H9 (cell line): ENCODE results near the gene SLC6A19. TPM values are rescaled to one million over a fixed set of nuclear protein-coding genes. Genes with fewer than 3 reads are reported as not detected.

Source experiments
- DNase-seq: peaks from one replicate; pipeline ENCODE4 v3.0.0-alpha.2; 2017
- H2AFZ ChIP-seq: one replicate; pipeline ENCODE4 v1.6.1; 2013; ENCODE audit warnings: mild to moderate bottlenecking, low read length, control low read depth, moderate library complexity
- H2AK5ac ChIP-seq: 2 replicates; pipeline ENCODE4 v1.6.1; 2013; ENCODE audit warnings: low read length, control low read depth, mixed read lengths; ENCODE audit not compliant: insufficient read length
- H2BK120ac ChIP-seq: one replicate; pipeline ENCODE4 v1.6.1; 2013; ENCODE audit warnings: low read depth, mild to moderate bottlenecking, low read length, control low read depth, inconsistent platforms; ENCODE audit not compliant: poor library complexity, severe bottlenecking
- H2BK12ac ChIP-seq: 2 replicates; pipeline ENCODE4 v1.6.1; 2013; ENCODE audit warnings: low read length, control low read depth, mixed read lengths, low read depth; ENCODE audit not compliant: insufficient read length
- H2BK15ac ChIP-seq: 2 replicates; pipeline ENCODE4 v1.6.1; 2013; ENCODE audit warnings: low read depth, low read length, control low read depth
- H2BK20ac ChIP-seq: one replicate; pipeline ENCODE4 v1.6.1; 2013; ENCODE audit warnings: low read depth, mild to moderate bottlenecking, low read length, control low read depth, inconsistent platforms; ENCODE audit not compliant: poor library complexity, severe bottlenecking
- H2BK5ac ChIP-seq: 2 replicates; pipeline ENCODE4 v1.6.1; 2013; ENCODE audit warnings: low read length, control low read depth, mixed read lengths; ENCODE audit not compliant: insufficient read length
- H3K14ac ChIP-seq: 2 replicates; pipeline ENCODE4 v1.6.1; 2013; ENCODE audit warnings: low read length, control low read depth; ENCODE audit not compliant: insufficient read depth
- H3K18ac ChIP-seq: 2 replicates; pipeline ENCODE4 v1.6.1; 2013; ENCODE audit warnings: low read depth, mild to moderate bottlenecking, mixed read lengths, low read length, control low read depth; ENCODE audit not compliant: insufficient read length
- H3K23ac ChIP-seq: 2 replicates; pipeline ENCODE4 v1.6.1; 2013; ENCODE audit warnings: low read length, control low read depth, mixed read lengths, low read depth; ENCODE audit not compliant: insufficient read length
- H3K23me2 ChIP-seq: 2 replicates; pipeline ENCODE4 v1.6.1; 2013; ENCODE audit warnings: low read depth, mild to moderate bottlenecking, mixed read lengths, low read length, control low read depth; ENCODE audit not compliant: insufficient read length, poor library complexity, severe bottlenecking
- H3K27ac ChIP-seq: 2 replicates; pipeline ENCODE4 v1.5.1; 2013; ENCODE audit warnings: low read length, control low read depth, mixed read lengths, low read depth; ENCODE audit not compliant: insufficient read length
- H3K27me3 ChIP-seq: 2 replicates; pipeline ENCODE4 v1.6.1; 2013; ENCODE audit warnings: low read length, control low read depth, inconsistent platforms; ENCODE audit not compliant: insufficient read depth
- H3K4ac ChIP-seq: 2 replicates; pipeline ENCODE4 v1.6.1; 2013; ENCODE audit warnings: low read depth, mild to moderate bottlenecking, control low read depth, inconsistent platforms, low read length, moderate library complexity
- H3K4me1 ChIP-seq: 2 replicates; pipeline ENCODE4 v1.6.1; 2013; ENCODE audit warnings: low read length, control low read depth, inconsistent platforms; ENCODE audit not compliant: insufficient read depth
- H3K4me2 ChIP-seq: 2 replicates; pipeline ENCODE4 v1.6.1; 2013; ENCODE audit warnings: low read length, control low read depth, mixed read lengths; ENCODE audit not compliant: insufficient read length, insufficient read depth
- H3K56ac ChIP-seq: 2 replicates; pipeline ENCODE4 v1.6.1; 2013; ENCODE audit warnings: low read depth, mild to moderate bottlenecking, mixed read lengths, low read length, control low read depth; ENCODE audit not compliant: insufficient read length
- H3K79me1 ChIP-seq: 2 replicates; pipeline ENCODE4 v1.6.1; 2013; ENCODE audit warnings: low read depth, mild to moderate bottlenecking, moderate library complexity, low read length, control low read depth, inconsistent platforms; ENCODE audit not compliant: insufficient read depth, poor library complexity, severe bottlenecking
- H3K79me2 ChIP-seq: 2 replicates; pipeline ENCODE4 v1.6.1; 2013; ENCODE audit warnings: low read length, control low read depth, inconsistent platforms; ENCODE audit not compliant: insufficient read depth
- H3K9ac ChIP-seq: 2 replicates; pipeline ENCODE4 v1.6.1; 2013; ENCODE audit warnings: low read length, control low read depth, mixed read lengths; ENCODE audit not compliant: insufficient read length; ENCODE audit errors: extremely low read depth
- H3K9me3 ChIP-seq: one replicate; pipeline ENCODE4 v1.6.1; 2013; ENCODE audit warnings: low read depth, low read length, inconsistent platforms; ENCODE audit not compliant: control insufficient read depth
- H3T11ph ChIP-seq: one replicate; pipeline ENCODE4 v1.6.1; 2013; ENCODE audit warnings: mild to moderate bottlenecking, low read length, control low read depth, inconsistent platforms
- H4K20me1 ChIP-seq: one replicate; pipeline ENCODE4 v1.6.1; 2013; ENCODE audit not compliant: control insufficient read depth, insufficient read length, insufficient read depth
- H4K5ac ChIP-seq: 2 replicates; pipeline ENCODE4 v1.6.1; 2013; ENCODE audit warnings: low read depth, mild to moderate bottlenecking, mixed read lengths, low read length, control low read depth; ENCODE audit not compliant: insufficient read length
- H4K8ac ChIP-seq: replicated peaks from 2 replicates; pipeline ENCODE4 v1.6.1; 2013; ENCODE audit warnings: low read length, control low read depth, mixed read lengths, low read depth; ENCODE audit not compliant: insufficient read length
- H4K91ac ChIP-seq: 2 replicates; pipeline ENCODE4 v1.6.1; 2013; ENCODE audit warnings: low read depth, mild to moderate bottlenecking, moderate library complexity, mixed read lengths, low read length, control low read depth; ENCODE audit not compliant: insufficient read length
- H3K27ac Mint-ChIP-seq, 3 experiments: 2 replicates in 2 of 3; 3 replicates in 1 of 3; pipeline ENCODE4 v1.8.0; 2020 to 2021; ENCODE audit warnings: mixed read lengths in 3 of 3, mild to moderate bottlenecking in 1 of 3, moderate library complexity in 1 of 3
- H3K27me3 Mint-ChIP-seq: 2 replicates; pipeline ENCODE4 v1.8.0; 2021; ENCODE audit warnings: low read depth, mild to moderate bottlenecking, moderate library complexity, mixed read lengths
- H3K36me3 Mint-ChIP-seq, 3 experiments: 2 replicates in 2 of 3; 3 replicates in 1 of 3; pipeline ENCODE4 v1.8.0; 2020 to 2021; ENCODE audit warnings: low read depth in 3 of 3, mixed read lengths in 3 of 3; ENCODE audit not compliant: insufficient read depth in 1 of 3
- H3K4me1 Mint-ChIP-seq, 2 experiments: 2 replicates each; pipeline ENCODE4 v1.8.0; 2020; ENCODE audit warnings: mixed read lengths in 2 of 2
- H3K4me3 Mint-ChIP-seq, 2 experiments: 2 replicates in 1 of 2; 3 replicates in 1 of 2; pipeline ENCODE4 v1.8.0; 2020 to 2021; ENCODE audit warnings: mild to moderate bottlenecking in 2 of 2, mixed read lengths in 2 of 2, moderate library complexity in 1 of 2
- H3K9me3 Mint-ChIP-seq, 2 experiments: 2 replicates in 1 of 2; 3 replicates in 1 of 2; pipeline ENCODE4 v1.8.0; 2020; ENCODE audit warnings: mild to moderate bottlenecking in 2 of 2, mixed read lengths in 2 of 2, moderate library complexity in 1 of 2
- WGBS: extraction: QIAGEN DNeasy Blood & Tissue Kit; methylation state at CpG from one replicate; pipeline ENCODE4 v1.1.7; 2013; ENCODE audit warnings: missing lambda C conversion rate, low lambda C conversion rate, mixed read lengths; ENCODE audit not compliant: insufficient read length; ENCODE audit errors: extremely low coverage; 5-methylcytosine and 5-hydroxymethylcytosine counted together
- total RNA-seq: library from RNA; stranded (reverse); gene quantifications from 2 replicates; pipeline ENCODE4 v1.2.1, GENCODE V29; 2021
- TF ChIP-seq, protein P1 (sequence below): fragments of 200-600 bp; sonication (generic); conservative IDR thresholded peaks from 3 replicates; pipeline ENCODE4 v1.8.0; 2021; ENCODE audit warnings: antibody characterized with exemption, mild to moderate bottlenecking

Gene SLC6A19
- total RNA-seq, 1 experiment from 2014 or later, result not detected

DNA sequence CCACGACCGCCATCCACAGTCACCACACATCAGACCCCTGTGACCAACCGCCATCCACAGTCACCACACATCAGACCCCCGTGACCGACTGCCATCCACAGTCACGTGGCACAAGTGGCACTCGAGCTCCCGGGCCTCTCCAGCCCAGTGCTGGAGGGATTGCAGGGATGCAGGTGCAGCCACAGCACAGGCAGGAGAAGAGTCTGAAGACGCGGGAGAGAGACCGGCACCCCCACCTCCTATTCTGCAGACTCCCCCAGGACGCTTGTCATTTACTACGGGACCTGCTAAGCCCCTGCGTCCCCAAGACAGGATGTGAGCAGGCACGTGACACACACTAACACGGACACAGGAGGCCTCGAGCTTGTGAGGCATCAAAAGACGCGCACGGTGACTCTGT, 72.3 kb downstream of the SLC6A19 start:
- Mint-ChIP-seq H3K27ac (no peak overlapping the region), H3K4me3 (no peak overlapping the region), H3K27me3 (peaks cover 1% of the 10 kb centered on the region; the same call in 1 of the 2 replicates), H3K9me3 (no peaks in the 10 kb centered on the region), H3K36me3 (peaks cover 25 to 31% (median 27%) of the 10 kb centered on the region in 3 experiments; a peak in 6 of 7 replicates), H3K4me1 (no peaks in the 10 kb centered on the region)
- no peak overlapping the region for H3K23ac ChIP-seq
- no peak overlapping the region; the same call in 1 of the 2 replicates for H3K14ac ChIP-seq
- peaks cover 2% of the 10 kb centered on the region; the same call in 1 of the 2 replicates for H3K79me2 ChIP-seq
- H4K91ac ChIP-seq, result no peak overlapping the region
- no peak overlapping the region for H3K56ac ChIP-seq
- H3K23me2 ChIP-seq, result no peaks in the 10 kb centered on the region
- no peak overlapping the region for H2AK5ac ChIP-seq
- TF ChIP-seq, protein P1, sequence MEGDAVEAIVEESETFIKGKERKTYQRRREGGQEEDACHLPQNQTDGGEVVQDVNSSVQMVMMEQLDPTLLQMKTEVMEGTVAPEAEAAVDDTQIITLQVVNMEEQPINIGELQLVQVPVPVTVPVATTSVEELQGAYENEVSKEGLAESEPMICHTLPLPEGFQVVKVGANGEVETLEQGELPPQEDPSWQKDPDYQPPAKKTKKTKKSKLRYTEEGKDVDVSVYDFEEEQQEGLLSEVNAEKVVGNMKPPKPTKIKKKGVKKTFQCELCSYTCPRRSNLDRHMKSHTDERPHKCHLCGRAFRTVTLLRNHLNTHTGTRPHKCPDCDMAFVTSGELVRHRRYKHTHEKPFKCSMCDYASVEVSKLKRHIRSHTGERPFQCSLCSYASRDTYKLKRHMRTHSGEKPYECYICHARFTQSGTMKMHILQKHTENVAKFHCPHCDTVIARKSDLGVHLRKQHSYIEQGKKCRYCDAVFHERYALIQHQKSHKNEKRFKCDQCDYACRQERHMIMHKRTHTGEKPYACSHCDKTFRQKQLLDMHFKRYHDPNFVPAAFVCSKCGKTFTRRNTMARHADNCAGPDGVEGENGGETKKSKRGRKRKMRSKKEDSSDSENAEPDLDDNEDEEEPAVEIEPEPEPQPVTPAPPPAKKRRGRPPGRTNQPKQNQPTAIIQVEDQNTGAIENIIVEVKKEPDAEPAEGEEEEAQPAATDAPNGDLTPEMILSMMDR, result no peak
- H3K27me3 ChIP-seq, result no peaks in the 10 kb centered on the region
- H3K27ac ChIP-seq, result no peak overlapping the region
- no peak overlapping the region for H2BK15ac ChIP-seq
- no peak overlapping the region for H2BK12ac ChIP-seq
- no peaks in the 10 kb centered on the region for H3K79me1 ChIP-seq
- no CpG with 5 or more reads among the region's 20 CpGs for WGBS
- H4K8ac ChIP-seq, result no peak overlapping the region
- H3T11ph ChIP-seq, result no peak overlapping the region
- no peak overlapping the region for H2AFZ ChIP-seq
- H4K20me1 ChIP-seq, result peaks cover 4% of the 10 kb centered on the region
- no peak for DNase-seq
- no peak overlapping the region for H2BK20ac ChIP-seq
- no peak overlapping the region for H3K4ac ChIP-seq
- H4K5ac ChIP-seq, result no peak overlapping the region
- no peak overlapping the region for H2BK5ac ChIP-seq
- H3K4me2 ChIP-seq, result no peak overlapping the region
- no peaks in the 10 kb centered on the region for H3K9me3 ChIP-seq
- no peak overlapping the region for H3K18ac ChIP-seq
- no peak overlapping the region for H3K9ac ChIP-seq
- H3K4me1 ChIP-seq, result no peaks in the 10 kb centered on the region
- no peak overlapping the region for H2BK120ac ChIP-seq
